ENCODE results near the gene TMEM42.

- TF ChIP-seq TOX (CRISPR knock-in tag; IDR thresholded peaks at IDR 0.05; ENCODE audit: borderline replicate concordance), result no peak
- TF ChIP-seq ZNF8 (CRISPR knock-in tag; IDR thresholded peaks at IDR 0.05), result no peak
- no peak for TF ChIP-seq BACH2 (CRISPR knock-in tag; IDR thresholded peaks at IDR 0.05; ENCODE audit: borderline replicate concordance)
- no peak for TF ChIP-seq PATZ1 (CRISPR knock-in tag; IDR thresholded peaks at IDR 0.05; ENCODE audit: borderline replicate concordance)
- TF ChIP-seq PPARA (CRISPR knock-in tag; IDR thresholded peaks at IDR 0.05; ENCODE audit: borderline replicate concordance), result no peak
- TF ChIP-seq CSRNP3 (CRISPR knock-in tag; IDR thresholded peaks at IDR 0.05), result no peak
- no peak for TF ChIP-seq RARB (CRISPR knock-in tag; IDR thresholded peaks at IDR 0.05)
- no peak for TF ChIP-seq ISL1 (CRISPR knock-in tag; IDR thresholded peaks at IDR 0.05)
- no peak for TF ChIP-seq ZFP3 (CRISPR knock-in tag; IDR thresholded peaks at IDR 0.05)
- TF ChIP-seq SNAI2 (CRISPR knock-in tag; IDR thresholded peaks at IDR 0.05), result no peak
- no peak for TF ChIP-seq CREB5 (CRISPR knock-in tag; IDR thresholded peaks at IDR 0.05; ENCODE audit: low read depth)
- no peak for TF ChIP-seq ZC3H10 (CRISPR knock-in tag; IDR thresholded peaks at IDR 0.05)
- TF ChIP-seq ARNTL (CRISPR knock-in tag; IDR thresholded peaks at IDR 0.05; ENCODE audit: borderline replicate concordance, low read depth), result no peak
These were observed 29.7 kb upstream of the TMEM42 start for GRCh38 chr3:44832032-44832431.

Measured in SK-N-SH treated with all-trans-retinoic acid at 6 μM for 48 hours (cell line).